ENCODE results near the gene TACR3.
"Not testable (repeated sequence)": the region's sequence is repeated elsewhere in the genome, so short reads cannot be mapped to it uniquely, and the experiment has no call there.

TACR3 gene

DNA sequence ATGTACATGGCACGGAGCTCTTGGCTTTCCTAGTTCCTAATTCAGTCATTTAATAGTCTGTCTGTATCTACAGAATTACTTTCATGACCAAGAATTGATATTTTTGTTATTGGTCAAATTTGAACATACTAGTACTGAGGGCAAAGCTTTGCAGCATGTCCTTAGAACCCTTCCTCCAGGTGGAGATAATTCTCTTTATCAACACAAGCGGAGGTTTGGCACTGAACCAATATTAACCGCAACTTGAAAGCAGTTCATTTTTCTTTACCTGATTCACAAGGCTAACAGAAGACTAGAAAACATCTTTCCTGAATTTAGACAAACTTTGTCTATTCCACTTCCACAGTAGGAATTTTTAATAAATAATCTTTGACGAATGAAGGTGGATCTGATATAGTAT is 73.8 kb downstream of the TACR3 start:
- H3K4me1 Mint-ChIP-seq: no peaks in the 10 kb centered on the region
- H3K9me3 Mint-ChIP-seq: peaks cover 3% of the 10 kb centered on the region
- no peaks in the 10 kb centered on the region for H3K36me3 Mint-ChIP-seq (ENCODE audit: low read depth)
- ATAC-seq (no peak), DNase-seq (no peak)
- no peaks in the 10 kb centered on the region for H3K27me3 Mint-ChIP-seq
- H3K4me3 Mint-ChIP-seq: no peak overlapping the region
- no peak overlapping the region for H3K27ac Mint-ChIP-seq

DNA sequence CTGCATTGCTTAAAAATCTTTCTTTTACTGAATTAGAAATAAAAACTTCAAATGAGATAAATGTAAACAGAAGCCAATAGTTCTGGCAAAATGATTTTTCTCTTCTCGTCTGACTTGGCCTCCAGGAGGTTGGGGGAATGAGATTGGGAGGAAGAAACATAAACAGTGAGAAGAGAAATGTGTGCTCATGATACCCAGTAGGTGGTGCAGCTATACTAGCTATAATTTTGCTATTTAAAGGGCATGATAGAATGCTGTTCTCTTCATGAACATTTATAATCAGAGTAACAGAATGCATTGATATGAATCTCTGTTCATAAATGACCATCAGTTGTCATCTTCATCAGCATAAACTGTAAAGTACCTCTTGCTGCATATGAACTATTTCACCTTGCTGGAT is 85.5 kb downstream of the TACR3 start:
- H3K4me3 Mint-ChIP-seq: no peak overlapping the region
- H3K9me3 Mint-ChIP-seq: no peaks in the 10 kb centered on the region
- DNase-seq: no peak
- H3K27me3 Mint-ChIP-seq: no peaks in the 10 kb centered on the region
- no peaks in the 10 kb centered on the region for H3K4me1 Mint-ChIP-seq
- H3K27ac Mint-ChIP-seq: no peak overlapping the region
- no peak for ATAC-seq
- H3K36me3 Mint-ChIP-seq (ENCODE audit: low read depth): no peaks in the 10 kb centered on the region

DNA sequence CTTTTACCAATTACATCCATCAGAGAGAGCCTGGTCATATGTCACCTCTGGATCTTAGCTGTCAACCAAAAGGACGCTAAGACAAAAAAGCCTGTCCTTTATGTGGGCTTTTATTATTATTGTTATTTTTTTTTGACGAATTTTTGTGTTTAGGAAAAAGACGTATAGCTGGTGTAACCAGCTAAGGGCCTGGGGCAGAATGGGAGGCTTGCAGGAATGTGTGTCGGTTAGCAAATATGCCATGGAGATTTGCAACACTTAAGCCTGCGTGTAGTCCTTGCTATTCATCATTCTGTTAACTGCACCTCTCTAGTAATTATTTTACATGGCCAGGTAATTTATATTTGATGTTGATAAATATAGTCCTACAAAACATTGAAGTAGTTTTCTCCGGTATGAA is 93.5 kb downstream of the TACR3 start:
- H3K27me3 Mint-ChIP-seq: no peaks in the 10 kb centered on the region
- H3K36me3 Mint-ChIP-seq (ENCODE audit: low read depth): no peaks in the 10 kb centered on the region
- no peak overlapping the region for H3K27ac Mint-ChIP-seq
- DNase-seq (no peak), ATAC-seq (no peak)
- no peaks in the 10 kb centered on the region for H3K4me1 Mint-ChIP-seq
- H3K9me3 Mint-ChIP-seq: peaks cover 15% of the 10 kb centered on the region
- no peak overlapping the region for H3K4me3 Mint-ChIP-seq

DNA sequence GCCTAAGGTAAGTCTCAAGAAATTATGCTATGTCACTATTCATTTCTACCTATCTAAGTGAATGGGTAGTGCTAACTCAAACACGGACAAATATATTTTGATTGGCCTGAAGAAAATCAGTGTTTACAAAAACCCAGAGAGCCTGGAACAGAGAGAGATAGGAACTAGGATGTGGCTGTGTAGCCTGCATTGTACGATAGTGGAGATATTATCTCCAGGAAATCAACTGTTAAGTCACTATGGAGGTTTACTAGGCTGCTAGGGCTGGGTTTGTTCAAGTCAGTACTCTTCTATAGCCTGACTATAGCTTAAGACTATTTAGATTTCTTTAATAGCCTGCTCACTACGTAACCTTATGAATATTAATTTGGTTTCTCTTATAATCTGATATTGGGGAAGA is 127.9 kb downstream of the TACR3 start:
- Mint-ChIP-seq H3K9me3 (no peaks in the 10 kb centered on the region), H3K4me3 (no peak overlapping the region), H3K27ac (no peak overlapping the region), H3K36me3 (ENCODE audit: low read depth) (no peaks in the 10 kb centered on the region), H3K4me1 (no peaks in the 10 kb centered on the region), H3K27me3 (no peaks in the 10 kb centered on the region)
- DNase-seq (no peak), ATAC-seq (no peak)

DNA sequence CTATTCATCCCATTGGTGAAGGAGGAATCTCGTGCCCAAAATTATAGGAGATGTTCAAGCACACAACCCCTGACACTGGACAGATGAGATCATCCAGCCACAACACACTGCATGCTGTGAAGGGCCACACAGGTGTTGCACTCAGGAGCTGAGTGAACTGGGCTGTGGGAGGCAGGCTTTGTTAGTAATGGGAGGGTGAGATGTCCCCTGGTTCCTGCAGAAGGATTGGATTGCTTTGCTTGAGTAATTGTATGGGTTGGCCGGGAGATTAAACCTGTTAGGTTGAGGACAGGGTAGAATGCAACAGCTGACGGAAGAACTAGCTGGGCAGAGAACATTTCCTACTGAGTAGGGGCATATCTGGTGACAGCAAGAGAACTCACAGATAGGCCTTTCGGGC is 152.2 kb downstream of the TACR3 start:
- no peak overlapping the region for H3K27ac Mint-ChIP-seq
- ATAC-seq (no peak), DNase-seq (no peak)
- H3K4me3 Mint-ChIP-seq: no peak overlapping the region
- H3K27me3 Mint-ChIP-seq: no peaks in the 10 kb centered on the region
- H3K9me3 Mint-ChIP-seq: no peaks in the 10 kb centered on the region
- H3K4me1 Mint-ChIP-seq: no peaks in the 10 kb centered on the region
- H3K36me3 Mint-ChIP-seq (ENCODE audit: low read depth): no peaks in the 10 kb centered on the region

DNA sequence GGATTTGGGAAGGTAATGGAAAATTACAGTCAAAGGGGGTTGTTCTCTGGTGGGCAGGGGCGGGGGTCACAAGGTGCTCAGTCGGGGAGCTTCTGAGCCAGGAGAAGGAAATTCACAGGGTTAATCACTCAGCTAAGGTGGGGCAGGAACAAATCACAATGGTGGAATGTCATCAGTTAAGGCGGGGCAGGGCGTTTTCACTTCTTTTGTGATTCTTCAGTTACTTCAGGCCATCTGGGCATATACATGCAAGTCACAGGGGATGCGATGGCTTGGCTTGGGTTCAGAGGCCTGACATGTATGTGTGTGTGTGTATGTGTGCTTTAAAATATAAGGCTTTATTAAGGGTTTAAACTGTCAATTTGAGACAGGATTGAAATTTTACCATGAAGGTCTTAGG is 160.6 kb downstream of the TACR3 start:
- H3K27ac Mint-ChIP-seq; H3K4me1 Mint-ChIP-seq; ATAC-seq; H3K27me3 Mint-ChIP-seq; DNase-seq; H3K4me3 Mint-ChIP-seq; H3K36me3 Mint-ChIP-seq (ENCODE audit: low read depth); H3K9me3 Mint-ChIP-seq: not testable (repeated sequence)
